A549 (cell line): ENCODE measurements around the gene MAMLD1. TPM values are rescaled to one million over a fixed set of nuclear protein-coding genes. Genes with fewer than 3 reads are reported as not detected.

Experiments
- ATAC-seq, 2 experiments: fragments of 200-7000 bp in 1 of 2; fragments of >200 bp in 1 of 2; cut with Nextera tagmentation in 1 of 2; cut with Tn5 transposase in 1 of 2; 3 replicates each; pipeline versions ENCODE4 v1.8.0 to v1.9.1; 2018 to 2020; ENCODE audit warnings: mild to moderate bottlenecking in 1 of 2, moderate library complexity in 1 of 2
- CTCF ChIA-PET: fragments of 300-600 bp; sonication (Branson Sonifier 250); formaldehyde crosslinking; extraction: SDS; loops from one replicate; lab custom pipeline; 2021; ENCODE audit warnings: antibody characterized with exemption, inconsistent platforms; lab: Yijun Ruan, JAX
- POLR2A ChIA-PET: fragments of 350-600 bp; formaldehyde crosslinking; extraction: SDS; loops from one replicate; lab custom pipeline; 2021; ENCODE audit warnings: antibody characterized with exemption, inconsistent platforms; lab: Yijun Ruan, JAX
- DNase-seq, 2 experiments: peaks; one replicate each; pipeline versions ENCODE4 v3.0.0 to v3.0.0-alpha.2; 2011 to 2016; ENCODE audit warnings: low read depth in 1 of 2, low spot score in 1 of 2
- FAIRE-seq: peaks from 2 replicates; lab custom pipeline; 2011; peaks lifted over from hg19 to GRCh38; lab: Jason Lieb, UNC
- H3K27ac ChIP-seq, 2 experiments: fragments of >200 bp; sonication (Bioruptor Twin); formaldehyde crosslinking; 3 replicates each; pipeline ENCODE4 v1.5.1; 2016 to 2017
- H3K4me1 ChIP-seq: fragments of >200 bp; sonication (Bioruptor Twin); formaldehyde crosslinking; 3 replicates; pipeline ENCODE4 v1.6.1; 2016
- H3K4me2 ChIP-seq: fragments of >200 bp; sonication (Bioruptor Twin); formaldehyde crosslinking; 3 replicates; pipeline ENCODE4 v1.6.1; 2016
- H3K4me3 ChIP-seq: fragments of >200 bp; sonication (Bioruptor Twin); formaldehyde crosslinking; 3 replicates; pipeline ENCODE4 v1.5.1; 2016
- H3K9me3 ChIP-seq: fragments of >200 bp; sonication (Bioruptor Twin); formaldehyde crosslinking; 3 replicates; pipeline ENCODE4 v1.6.1; 2016
- ATOH8 ChIP-seq: fragments of 250-450 bp; sonication (Bioruptor Pico); IDR thresholded peaks from 2 replicates; pipeline ENCODE4 v1.5.0; 2020; ENCODE audit warnings: low read depth, mild to moderate bottlenecking, moderate library complexity
- CBX8 ChIP-seq: fragments of 200-600 bp; sonication (generic); IDR thresholded peaks from 2 replicates; pipeline ENCODE4 v1.6.1; 2016
- CHD2 ChIP-seq: fragments of 150-350 bp; IDR thresholded peaks from 2 replicates; pipeline ENCODE4 v1.6.1; 2014; ENCODE audit warnings: low read length; ENCODE audit not compliant: partially characterized antibody
- EP300 ChIP-seq, 2 experiments: fragments of >200 bp; sonication (Bioruptor Twin); formaldehyde crosslinking; IDR thresholded peaks; 2 replicates in 1 of 2; 3 replicates in 1 of 2; pipeline ENCODE4 v1.6.1; 2016 to 2017
- ESRRA ChIP-seq: fragments of 150-350 bp; IDR thresholded peaks from 2 replicates; pipeline ENCODE4 v1.6.1; 2014; ENCODE audit warnings: mild to moderate bottlenecking, low read length, borderline replicate concordance
- FOXS1 ChIP-seq: fragments of 250-450 bp; sonication (Bioruptor Pico); IDR thresholded peaks from 2 replicates; pipeline ENCODE4 v1.5.0; 2020; ENCODE audit warnings: mild to moderate bottlenecking, moderate library complexity
- HES2 ChIP-seq: fragments of >200 bp; sonication (Bioruptor Twin); formaldehyde crosslinking; IDR thresholded peaks from 2 replicates; pipeline ENCODE4 v1.6.1; 2016
- HEYL ChIP-seq: fragments of 250-450 bp; sonication (Bioruptor Pico); IDR thresholded peaks from 2 replicates; pipeline ENCODE4 v1.8.0; 2021; ENCODE audit warnings: mild to moderate bottlenecking, moderate library complexity
- HOXB13 ChIP-seq: fragments of 250-450 bp; sonication (Bioruptor Pico); IDR thresholded peaks from 2 replicates; pipeline ENCODE4 v1.5.0; 2020; ENCODE audit warnings: low read depth, mild to moderate bottlenecking, moderate library complexity
- KDM1A ChIP-seq: fragments of 200-600 bp; sonication (generic); IDR thresholded peaks from 2 replicates; pipeline ENCODE4 v1.6.1; 2016; ENCODE audit warnings: low read depth, mild to moderate bottlenecking
- NFE2L2 ChIP-seq: fragments of 150-350 bp; conservative IDR thresholded peaks from 2 replicates; pipeline ENCODE4 v1.6.1; 2014; ENCODE audit warnings: low read length
- NR3C1 ChIP-seq: fragments of >200 bp; sonication (Bioruptor Twin); formaldehyde crosslinking; IDR thresholded peaks from 3 replicates; pipeline ENCODE4 v1.6.1; 2017
- PBX3 ChIP-seq: IDR thresholded peaks from 2 replicates; pipeline ENCODE4 v1.6.1; 2012
- POLR2A ChIP-seq: IDR thresholded peaks from 2 replicates; pipeline ENCODE4 v1.6.1; 2012; ENCODE audit warnings: mild to moderate bottlenecking, low read length
- POLR2AphosphoS2 ChIP-seq: conservative IDR thresholded peaks from 2 replicates; pipeline ENCODE4 v1.6.1; 2012; ENCODE audit warnings: low read length, improper control_type of control experiment, inconsistent platforms
- REST ChIP-seq: fragments of 200-600 bp; sonication (generic); IDR thresholded peaks from 2 replicates; pipeline ENCODE4 v1.6.1; 2016; ENCODE audit warnings: antibody characterized with exemption, mild to moderate bottlenecking, moderate library complexity
- RFX5 ChIP-seq: fragments of 450-650 bp; IDR thresholded peaks from 2 replicates; pipeline ENCODE4 v1.7.1; 2014; ENCODE audit warnings: antibody characterized with exemption, mild to moderate bottlenecking, moderate library complexity
- SMC3 ChIP-seq: fragments of >200 bp; sonication (Bioruptor Twin); formaldehyde crosslinking; IDR thresholded peaks from 3 replicates; pipeline ENCODE4 v1.6.1; 2018; ENCODE audit warnings: inconsistent platforms
- SREBF2 ChIP-seq: fragments of 450-650 bp; IDR thresholded peaks from 2 replicates; pipeline ENCODE4 v1.6.1; 2014; ENCODE audit warnings: mild to moderate bottlenecking, moderate library complexity
- ZFP36 ChIP-seq: fragments of 450-650 bp; IDR thresholded peaks from 2 replicates; pipeline ENCODE4 v1.6.1; 2014; ENCODE audit warnings: borderline replicate concordance; ENCODE audit not compliant: partially characterized antibody
- ZNF302 ChIP-seq: fragments of 250-450 bp; sonication (Bioruptor Pico); IDR thresholded peaks from 2 replicates; pipeline ENCODE4 v1.9.0; 2021; ENCODE audit warnings: inconsistent platforms, mild to moderate bottlenecking, moderate library complexity
- WGBS: methylation state at CpG from one replicate; pipeline ENCODE4 v1.1.6; 2017; ENCODE audit errors: missing lambda C conversion rate; 5-methylcytosine and 5-hydroxymethylcytosine counted together
- polyA plus RNA-seq, 4 experiments: library from polyadenylated mRNA; depleted of rRNA in 3 of 4; stranded (reverse); fragments of >200 nt; fragmentation: RNase III in 1 of 4; extraction: RNeasy Plus Mini Kit Qiagen cat#74134 plus additional on column Dnase treatment in 1 of 4; gene quantifications; 2 replicates in 3 of 4; 3 replicates in 1 of 4; pipeline ENCODE4 v1.2.3, GENCODE V29; 2011 to 2017

Gene MAMLD1
- polyA plus RNA-seq, 2 of the 4 experiments (the other 2 are of a cell fraction) = 1.2 to 2.3 TPM

GRCh38 chrX:150548251-150548650, 185.1 kb downstream of the MAMLD1 start:
- no peaks in the 10 kb centered on the region for H3K9me3 ChIP-seq
- H3K4me1 ChIP-seq = peaks cover 9% of the 10 kb centered on the region; the same call in 2 of the 3 replicates
- WGBS = 97% methylated on average over 4 of the region's 4 CpGs
- no peak for TF ChIP-seq FOXS1 (CRISPR knock-in tag)
- no peak for TF ChIP-seq NFE2L2
- TF ChIP-seq KDM1A = no peak
- no peak for TF ChIP-seq ZFP36
- TF ChIP-seq CHD2 = no peak
- no peak for TF ChIP-seq EP300 (IDR thresholded peaks at IDR 0.05)
- TF ChIP-seq PBX3 = no peak
- no peak for TF ChIP-seq SREBF2
- TF ChIP-seq CBX8 = no peak
- H3K4me3 ChIP-seq = peak overlapping the region; percentile 47; the same call in 2 of the 3 replicates
- ChIA-PET POLR2A (interaction anchor here (0.7 kb wide), 1 partner anchor 608 kb away, joined by 3 read pairs; no protein-coding TSS in a partner anchor), CTCF (no interaction called here)
- H3K4me2 ChIP-seq = peak overlapping the region; percentile 83
- peak overlapping the region; percentile 87 to 94 for H3K27ac ChIP-seq
- no peak for ATAC-seq
- no peak for FAIRE-seq
- no peak for DNase-seq

- no peak for ATAC-seq
- H3K4me3 ChIP-seq = no peak overlapping the region
- no peak overlapping the region; the same call in 2 of the 3 replicates for H3K4me2 ChIP-seq
- peaks cover 9% of the 10 kb centered on the region; the same call in 2 of the 3 replicates for H3K4me1 ChIP-seq
- ChIA-PET CTCF (no interaction called here), POLR2A (interaction anchor here (0.7 kb wide), 1 partner anchor 609 kb away, joined by 3 read pairs; no protein-coding TSS in a partner anchor)
- 72% methylated on average over 2 of the region's 2 CpGs for WGBS
- H3K9me3 ChIP-seq = no peaks in the 10 kb centered on the region
- no peak for DNase-seq
- FAIRE-seq = no peak
- H3K27ac ChIP-seq = no peak overlapping the region
- no peak for TF ChIP-seq HES2
- no peak for TF ChIP-seq RFX5
- no peak for TF ChIP-seq POLR2AphosphoS2
- no peak for TF ChIP-seq PBX3
- no peak for TF ChIP-seq HEYL (CRISPR knock-in tag)
- TF ChIP-seq ESRRA = no peak
- TF ChIP-seq EP300 (IDR thresholded peaks at IDR 0.05) = no peak
- TF ChIP-seq NR3C1 = no peak
- no peak for TF ChIP-seq HOXB13
- TF ChIP-seq POLR2A = no peak
- no peak for TF ChIP-seq SMC3
- TF ChIP-seq ATOH8 = no peak
- no peak for TF ChIP-seq ZNF302 (CRISPR knock-in tag)
- no peak for TF ChIP-seq CBX8
- TF ChIP-seq REST = no peak
- TF ChIP-seq ZFP36 = no peak
These were observed 185.6 kb downstream of the MAMLD1 start for GRCh38 chrX:150548684-150549083.
